IPS-15b (cell line): Measurements from ENCODE around the gene MTF1.

ENCODE experiments used
- H3K27me3 ChIP-seq: one replicate; pipeline ENCODE4 v1.6.1; 2013; ENCODE audit warnings: low read length; ENCODE audit not compliant: control insufficient read depth, insufficient read depth
- H3K36me3 ChIP-seq: one replicate; pipeline ENCODE4 v1.6.1; 2013; ENCODE audit warnings: low read length; ENCODE audit not compliant: control insufficient read depth, insufficient read depth
- H3K4me1 ChIP-seq: one replicate; pipeline ENCODE4 v1.6.1; 2013; ENCODE audit warnings: mild to moderate bottlenecking, low read length; ENCODE audit not compliant: control insufficient read depth, insufficient read depth
- H3K4me3 ChIP-seq: one replicate; pipeline ENCODE4 v1.5.1; 2013; ENCODE audit warnings: low read depth, low read length
- H3K9ac ChIP-seq: one replicate; pipeline ENCODE4 v1.6.1; 2013; ENCODE audit warnings: low read depth, mild to moderate bottlenecking, low read length
- H3K9me3 ChIP-seq: one replicate; pipeline ENCODE4 v1.6.1; 2013; ENCODE audit warnings: mild to moderate bottlenecking, low read length; ENCODE audit not compliant: control insufficient read depth, insufficient read depth

MTF1 gene

GRCh38 chr1:37866491-37866890 lies 7.1 kb upstream of the MTF1 start:
- H3K36me3 ChIP-seq: peaks cover 8% of the 10 kb centered on the region
- no peaks in the 10 kb centered on the region for H3K27me3 ChIP-seq
- no peak overlapping the region for H3K9ac ChIP-seq

GRCh38 chr1:37865348-37866120 lies 6.1 kb upstream of the MTF1 start:
- H3K4me3 ChIP-seq: no peak overlapping the region
- no peaks in the 10 kb centered on the region for H3K4me1 ChIP-seq
- peaks cover 8% of the 10 kb centered on the region for H3K36me3 ChIP-seq
- no peak overlapping the region for H3K9ac ChIP-seq
- H3K27me3 ChIP-seq: no peaks in the 10 kb centered on the region
- no peaks in the 10 kb centered on the region for H3K9me3 ChIP-seq

More at GRCh38 chr1:37866491-37866890, 7.1 kb upstream of the MTF1 start:
- H3K4me1 ChIP-seq: no peaks in the 10 kb centered on the region
- H3K4me3 ChIP-seq: no peak overlapping the region
- H3K9me3 ChIP-seq: no peaks in the 10 kb centered on the region

- Histone ChIP-seq H3K4me3 (no peak overlapping the region), H3K9me3 (no peaks in the 10 kb centered on the region), H3K9ac (no peak overlapping the region), H3K36me3 (peaks cover 8% of the 10 kb centered on the region), H3K27me3 (no peaks in the 10 kb centered on the region), H3K4me1 (peaks cover 2% of the 10 kb centered on the region)
Observed at GRCh38 chr1:37862330-37862729, 2.9 kb upstream of the MTF1 start.

GRCh38 chr1:37861151-37861550 lies 1.8 kb upstream of the MTF1 start:
- no peak overlapping the region for H3K4me3 ChIP-seq
- peaks cover 2% of the 10 kb centered on the region for H3K4me1 ChIP-seq
- no peaks in the 10 kb centered on the region for H3K27me3 ChIP-seq
- no peak overlapping the region for H3K9ac ChIP-seq
- peaks cover 13% of the 10 kb centered on the region for H3K36me3 ChIP-seq
- H3K9me3 ChIP-seq: no peaks in the 10 kb centered on the region

GRCh38 chr1:37860346-37860666 lies 914 bp upstream of the MTF1 start:
- Histone ChIP-seq H3K9me3 (no peaks in the 10 kb centered on the region), H3K36me3 (peaks cover 10% of the 10 kb centered on the region), H3K4me1 (peaks cover 2% of the 10 kb centered on the region), H3K4me3 (peak overlapping the region; percentile 99), H3K27me3 (no peaks in the 10 kb centered on the region), H3K9ac (no peak overlapping the region)

GRCh38 chr1:37858931-37859506 lies 373 bp downstream of the MTF1 start:
- Histone ChIP-seq H3K4me3 (peak overlapping the region; percentile 99), H3K27me3 (no peaks in the 10 kb centered on the region), H3K4me1 (peaks cover 2% of the 10 kb centered on the region), H3K36me3 (peaks cover 7% of the 10 kb centered on the region), H3K9me3 (no peaks in the 10 kb centered on the region), H3K9ac (peak overlapping the region; percentile 65)

- Histone ChIP-seq H3K9ac (no peak overlapping the region), H3K4me3 (no peak overlapping the region), H3K9me3 (no peaks in the 10 kb centered on the region), H3K4me1 (no peaks in the 10 kb centered on the region), H3K36me3 (peaks cover 5% of the 10 kb centered on the region), H3K27me3 (no peaks in the 10 kb centered on the region)
Observed at GRCh38 chr1:37854406-37854805, 5.0 kb downstream of the MTF1 start.

- H3K4me3 ChIP-seq: no peak overlapping the region
- no peaks in the 10 kb centered on the region for H3K4me1 ChIP-seq
- no peaks in the 10 kb centered on the region for H3K9me3 ChIP-seq
- peaks cover 5% of the 10 kb centered on the region for H3K36me3 ChIP-seq
- H3K9ac ChIP-seq: no peak overlapping the region
- no peaks in the 10 kb centered on the region for H3K27me3 ChIP-seq
Observed at GRCh38 chr1:37853157-37853556, 6.2 kb downstream of the MTF1 start.

GRCh38 chr1:37851782-37852210 lies 7.6 kb downstream of the MTF1 start:
- H3K9me3 ChIP-seq: no peaks in the 10 kb centered on the region
- H3K36me3 ChIP-seq: peaks cover 1% of the 10 kb centered on the region
- H3K9ac ChIP-seq: no peak overlapping the region
- no peaks in the 10 kb centered on the region for H3K4me1 ChIP-seq
- no peaks in the 10 kb centered on the region for H3K27me3 ChIP-seq
- no peak overlapping the region for H3K4me3 ChIP-seq

GRCh38 chr1:37851262-37851661 lies 8.1 kb downstream of the MTF1 start:
- H3K9me3 ChIP-seq: no peaks in the 10 kb centered on the region
- no peaks in the 10 kb centered on the region for H3K36me3 ChIP-seq
- H3K4me1 ChIP-seq: no peaks in the 10 kb centered on the region
- H3K9ac ChIP-seq: no peak overlapping the region
- H3K27me3 ChIP-seq: no peaks in the 10 kb centered on the region
- no peak overlapping the region for H3K4me3 ChIP-seq

- H3K9ac ChIP-seq: no peak overlapping the region
- no peaks in the 10 kb centered on the region for H3K36me3 ChIP-seq
- H3K4me1 ChIP-seq: no peaks in the 10 kb centered on the region
- H3K27me3 ChIP-seq: no peaks in the 10 kb centered on the region
- no peak overlapping the region for H3K4me3 ChIP-seq
- H3K9me3 ChIP-seq: no peaks in the 10 kb centered on the region
Observed at GRCh38 chr1:37850352-37850955, 8.9 kb downstream of the MTF1 start.

- Histone ChIP-seq H3K27me3 (no peaks in the 10 kb centered on the region), H3K9me3 (no peaks in the 10 kb centered on the region), H3K36me3 (no peaks in the 10 kb centered on the region), H3K9ac (no peak overlapping the region), H3K4me3 (no peak overlapping the region), H3K4me1 (no peaks in the 10 kb centered on the region)
Observed at GRCh38 chr1:37849480-37849879, 9.9 kb downstream of the MTF1 start.
